ENCODE measurements around the gene CORO2B.
A peak's percentile ranks its signal among the peaks of the same experiment; 100 is the strongest.

The CORO2B gene

GRCh38 chr15:68554721-68555678, 23.8 kb upstream of the CORO2B start:
- no peak for DNase-seq (ENCODE audit: low read depth in 2 of 2)

- DNase-seq (ENCODE audit: low read depth in 2 of 2): no peak
Observed at GRCh38 chr15:68555679-68556037, 23.1 kb upstream of the CORO2B start.

GRCh38 chr15:68556139-68556990, 22.4 kb upstream of the CORO2B start:
- no peak for DNase-seq (ENCODE audit: low read depth in 2 of 2)

GRCh38 chr15:68557469-68558317, 21.1 kb upstream of the CORO2B start:
- DNase-seq (ENCODE audit: low read depth in 2 of 2): no peak

- DNase-seq (ENCODE audit: low read depth in 2 of 2): no peak
Observed at GRCh38 chr15:68558318-68559305, 20.2 kb upstream of the CORO2B start.

GRCh38 chr15:68559345-68560310, 19.2 kb upstream of the CORO2B start:
- DNase-seq (ENCODE audit: low read depth in 2 of 2): peak; percentile 55 to 70

GRCh38 chr15:68560501-68561113, 18.2 kb upstream of the CORO2B start:
- DNase-seq (ENCODE audit: low read depth in 2 of 2): no peak

GRCh38 chr15:68561171-68561900, 17.5 kb upstream of the CORO2B start:
- no peak for DNase-seq (ENCODE audit: low read depth in 2 of 2)

GRCh38 chr15:68561901-68562300, 16.9 kb upstream of the CORO2B start:
- DNase-seq (ENCODE audit: low read depth in 2 of 2): no peak

GRCh38 chr15:68564173-68564572, 14.6 kb upstream of the CORO2B start:
- no peak for DNase-seq (ENCODE audit: low read depth in 2 of 2)

GRCh38 chr15:68565234-68565633, 13.6 kb upstream of the CORO2B start:
- no peak for DNase-seq (ENCODE audit: low read depth in 2 of 2)

GRCh38 chr15:68565726-68566125, 13.1 kb upstream of the CORO2B start:
- DNase-seq (ENCODE audit: low read depth in 2 of 2): no peak

GRCh38 chr15:68566377-68566954, 12.3 kb upstream of the CORO2B start:
- no peak for DNase-seq (ENCODE audit: low read depth in 2 of 2)

- no peak for DNase-seq (ENCODE audit: low read depth in 2 of 2)
Observed at GRCh38 chr15:68567345-68567744, 11.4 kb upstream of the CORO2B start.

- DNase-seq (ENCODE audit: low read depth in 2 of 2): no peak
Observed at GRCh38 chr15:68570974-68571373, 7.8 kb upstream of the CORO2B start.

- no peak for DNase-seq (ENCODE audit: low read depth in 2 of 2)
Observed at GRCh38 chr15:68571582-68571981, 7.2 kb upstream of the CORO2B start.

GRCh38 chr15:68572309-68572708, 6.5 kb upstream of the CORO2B start:
- DNase-seq (ENCODE audit: low read depth in 2 of 2): no peak

GRCh38 chr15:68572921-68573320, 5.9 kb upstream of the CORO2B start:
- no peak for DNase-seq (ENCODE audit: low read depth in 2 of 2)

Measured in stimulated activated CD4-positive, alpha-beta T cell treated with anti-CD3 and anti-CD28 coated beads, Interleukin-4, amount 100 ng/mL, for 48 hours (primary cell).